ENCODE results near the gene ITGB5.

GRCh38 chr3:124883766-124884473 is 3.2 kb downstream of the ITGB5 start:
- TF ChIP-seq CTCF (IDR thresholded peaks at IDR 0.05; ENCODE audit: low read length): no peak
- TF ChIP-seq EZH2 (IDR thresholded peaks at IDR 0.05; ENCODE audit: borderline replicate concordance, low read length): no peak

All from OCI-LY1 (cell line).